HG03469 (cell line): ENCODE data around the gene KCNQ1.

ENCODE experiments used
- ATAC-seq: cut with Tn5 transposase; IDR thresholded peaks from one replicate; pipeline ENCODE4 v1.9.1; 2021; ENCODE audit warnings: mild to moderate bottlenecking, moderate library complexity, moderate number of reproducible peaks; ENCODE audit not compliant: unreplicated experiment

Gene KCNQ1

GRCh38 chr11:2704356-2704755 is 259.5 kb downstream of the KCNQ1 start:
- no peak for ATAC-seq

- no peak for ATAC-seq
These were observed 260.2 kb downstream of the KCNQ1 start for GRCh38 chr11:2704896-2705606.

- ATAC-seq, result no peak
These were observed 261.5 kb downstream of the KCNQ1 start for GRCh38 chr11:2706321-2706720.

- ATAC-seq, result no peak
These were observed 262.9 kb downstream of the KCNQ1 start for GRCh38 chr11:2707736-2708135.

GRCh38 chr11:2708151-2708581 is 263.4 kb downstream of the KCNQ1 start:
- no peak for ATAC-seq

GRCh38 chr11:2708757-2709281 is 264.0 kb downstream of the KCNQ1 start:
- ATAC-seq, result no peak

- ATAC-seq, result no peak
These were observed 264.6 kb downstream of the KCNQ1 start for GRCh38 chr11:2709429-2709828.

GRCh38 chr11:2711161-2711560 is 266.4 kb downstream of the KCNQ1 start:
- no peak for ATAC-seq

- ATAC-seq, result no peak
These were observed 268.3 kb downstream of the KCNQ1 start for GRCh38 chr11:2713094-2713493.

- no peak for ATAC-seq
These were observed 269.1 kb downstream of the KCNQ1 start for GRCh38 chr11:2713661-2714462.

GRCh38 chr11:2714463-2714800 is 269.6 kb downstream of the KCNQ1 start:
- ATAC-seq, result no peak

GRCh38 chr11:2714871-2715270 is 270.1 kb downstream of the KCNQ1 start:
- ATAC-seq, result no peak

GRCh38 chr11:2715716-2716350 is 271.0 kb downstream of the KCNQ1 start:
- ATAC-seq, result no peak

GRCh38 chr11:2716376-2717095 is 271.7 kb downstream of the KCNQ1 start:
- no peak for ATAC-seq

GRCh38 chr11:2717561-2718325 is 272.9 kb downstream of the KCNQ1 start:
- no peak for ATAC-seq

- no peak for ATAC-seq
These were observed 274.1 kb downstream of the KCNQ1 start for GRCh38 chr11:2718817-2719438.

GRCh38 chr11:2719831-2720590 is 275.2 kb downstream of the KCNQ1 start:
- no peak for ATAC-seq

- no peak for ATAC-seq
These were observed 276.6 kb downstream of the KCNQ1 start for GRCh38 chr11:2721210-2721916.
